GM21786 (cell line): Measurements from ENCODE around the gene KATNAL1.
"Not testable (repeated sequence)": the region's sequence is repeated elsewhere in the genome, so short reads cannot be mapped to it uniquely, and the experiment has no call there.

Source experiments
- ATAC-seq: cut with Tn5 transposase; IDR thresholded peaks from one replicate; pipeline ENCODE4 v1.9.1; 2021; ENCODE audit not compliant: unreplicated experiment

KATNAL1 gene

GRCh38 chr13:30295116-30295515 lies 12.2 kb downstream of the KATNAL1 start:
- ATAC-seq: no peak

DNA sequence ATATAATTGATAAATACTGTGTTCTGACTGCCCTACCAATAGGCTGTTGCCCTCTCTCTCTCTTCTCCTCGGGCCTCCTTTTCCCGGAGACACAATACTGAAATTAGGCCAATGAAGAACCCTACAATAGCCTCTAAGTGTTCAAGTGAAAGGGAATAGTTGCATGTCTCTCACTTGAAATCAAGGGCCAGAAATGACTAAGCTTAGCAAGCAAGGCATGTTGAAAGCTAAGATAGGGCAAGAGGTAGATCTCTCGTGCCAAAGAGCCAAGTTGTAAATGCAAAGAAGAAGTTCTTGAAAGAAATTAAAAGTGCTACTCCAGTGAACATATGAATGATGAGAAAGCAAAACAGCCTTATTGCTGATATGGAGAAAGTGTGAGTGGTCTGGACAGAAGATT lies 13.3 kb downstream of the KATNAL1 start:
- ATAC-seq: no peak

GRCh38 chr13:30292325-30292724 lies 15.0 kb downstream of the KATNAL1 start:
- no peak for ATAC-seq

- no peak for ATAC-seq
Measured at GRCh38 chr13:30290812-30291436, 16.4 kb downstream of the KATNAL1 start.

DNA sequence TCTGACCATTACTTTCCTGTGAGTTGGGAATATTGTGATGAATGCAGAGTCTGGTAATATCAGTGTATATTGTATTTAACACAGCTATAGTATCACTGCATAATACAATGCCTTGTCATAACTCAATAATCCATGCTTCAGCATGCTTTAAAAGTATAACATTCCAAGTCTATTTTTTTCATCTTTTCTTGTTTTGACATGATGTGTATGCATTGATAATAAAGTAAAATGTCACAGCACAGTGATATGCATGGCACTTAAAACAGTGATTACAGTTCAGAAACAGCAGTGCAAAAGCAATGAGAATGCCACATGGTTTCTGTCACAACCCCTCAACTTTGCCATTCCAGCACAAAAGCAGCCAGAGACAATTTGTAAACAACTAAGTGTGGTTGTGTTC lies 17.8 kb downstream of the KATNAL1 start:
- ATAC-seq: no peak

- ATAC-seq: not testable (repeated sequence)
Measured at GRCh38 chr13:30286059-30286458, 21.3 kb downstream of the KATNAL1 start.

DNA sequence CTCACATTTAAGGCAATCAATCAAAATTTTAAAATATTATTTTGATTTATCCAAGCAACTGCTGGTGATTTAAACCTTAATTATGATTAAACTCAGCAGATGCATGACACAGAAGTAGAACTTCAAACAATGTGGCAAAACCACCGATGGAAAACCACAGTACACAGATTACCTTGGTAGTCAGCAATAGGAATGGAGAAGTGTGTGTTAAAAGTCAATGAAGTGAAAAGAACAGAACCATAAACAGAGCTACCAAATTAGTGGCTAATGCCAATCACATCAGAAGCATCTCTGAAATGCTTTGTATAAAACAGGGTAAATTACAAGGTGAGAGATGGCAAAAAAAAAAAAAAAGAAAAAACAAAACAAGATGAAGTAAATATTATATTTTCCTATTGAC lies 31.2 kb downstream of the KATNAL1 start:
- no peak for ATAC-seq

- no peak for ATAC-seq
Measured at GRCh38 chr13:30274083-30274482, 33.3 kb downstream of the KATNAL1 start.

DNA sequence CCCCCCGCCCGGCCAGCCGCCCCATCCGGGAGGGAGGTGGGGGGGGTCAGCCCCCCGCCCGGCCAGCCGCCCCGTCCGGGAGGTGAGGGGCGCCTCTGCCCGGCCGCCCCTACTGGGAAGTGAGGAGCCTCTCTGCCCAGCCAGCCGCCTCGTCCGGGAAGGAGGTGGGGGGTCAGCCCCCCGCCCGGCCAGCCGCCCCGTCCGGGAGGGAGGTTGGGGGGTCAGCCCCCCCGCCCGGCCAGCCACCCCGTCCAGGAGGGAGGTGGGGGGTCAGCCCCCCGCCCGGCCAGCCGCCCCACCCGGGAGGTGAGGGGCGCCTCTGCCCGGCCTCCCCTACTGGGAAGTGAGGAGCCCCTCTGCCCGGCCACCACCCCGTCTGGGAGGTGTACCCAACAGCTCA lies 37.3 kb downstream of the KATNAL1 start:
- ATAC-seq: not testable (repeated sequence)

GRCh38 chr13:30268673-30269072 lies 38.7 kb downstream of the KATNAL1 start:
- no peak for ATAC-seq

DNA sequence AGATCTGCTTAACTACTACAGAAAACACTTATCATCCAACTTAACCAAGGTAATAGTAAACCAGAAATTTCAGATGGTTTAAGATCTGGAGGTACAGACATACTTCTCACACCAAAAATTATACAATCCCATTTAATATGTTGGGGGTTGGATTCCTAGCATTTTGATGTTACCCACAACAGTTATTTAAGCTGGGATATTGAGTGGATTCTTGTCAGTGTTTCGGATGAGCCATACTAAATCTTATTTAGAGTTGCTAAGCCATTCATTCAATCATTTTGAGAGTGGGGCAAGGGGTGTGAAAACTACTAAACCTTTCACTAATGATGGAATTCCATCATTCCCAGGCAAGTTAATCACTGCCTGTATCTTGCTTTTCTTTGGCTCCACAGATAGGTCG lies 40.6 kb downstream of the KATNAL1 start:
- no peak for ATAC-seq

DNA sequence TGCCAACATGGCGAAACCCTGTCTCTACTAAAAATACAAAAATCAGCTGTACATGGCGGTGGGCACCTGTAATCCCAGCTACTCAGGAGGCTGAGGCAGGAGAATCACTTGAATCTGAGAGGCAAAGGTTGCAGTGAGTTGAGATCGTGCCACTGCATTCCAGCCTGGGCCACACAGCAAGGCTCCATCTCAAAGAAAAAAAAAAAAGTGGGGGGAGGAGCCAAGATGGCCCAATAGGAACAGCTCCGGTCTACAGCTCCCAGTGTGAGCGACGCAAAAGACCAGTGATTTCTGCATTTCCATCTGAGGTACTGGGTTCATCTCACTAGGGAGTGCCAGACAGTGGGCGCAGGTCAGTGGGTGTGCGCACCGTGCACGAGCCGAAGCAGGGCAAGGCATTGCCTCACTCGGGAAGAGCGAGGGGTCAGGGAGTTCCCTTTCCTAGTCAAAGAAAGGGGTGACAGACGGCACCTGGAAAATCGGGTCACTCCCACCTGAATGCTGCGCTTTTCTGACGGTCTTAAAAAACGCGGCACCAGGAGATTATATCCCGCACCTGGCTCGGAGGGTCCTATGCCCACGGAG lies 48.1 kb downstream of the KATNAL1 start:
- ATAC-seq: not testable (repeated sequence)

DNA sequence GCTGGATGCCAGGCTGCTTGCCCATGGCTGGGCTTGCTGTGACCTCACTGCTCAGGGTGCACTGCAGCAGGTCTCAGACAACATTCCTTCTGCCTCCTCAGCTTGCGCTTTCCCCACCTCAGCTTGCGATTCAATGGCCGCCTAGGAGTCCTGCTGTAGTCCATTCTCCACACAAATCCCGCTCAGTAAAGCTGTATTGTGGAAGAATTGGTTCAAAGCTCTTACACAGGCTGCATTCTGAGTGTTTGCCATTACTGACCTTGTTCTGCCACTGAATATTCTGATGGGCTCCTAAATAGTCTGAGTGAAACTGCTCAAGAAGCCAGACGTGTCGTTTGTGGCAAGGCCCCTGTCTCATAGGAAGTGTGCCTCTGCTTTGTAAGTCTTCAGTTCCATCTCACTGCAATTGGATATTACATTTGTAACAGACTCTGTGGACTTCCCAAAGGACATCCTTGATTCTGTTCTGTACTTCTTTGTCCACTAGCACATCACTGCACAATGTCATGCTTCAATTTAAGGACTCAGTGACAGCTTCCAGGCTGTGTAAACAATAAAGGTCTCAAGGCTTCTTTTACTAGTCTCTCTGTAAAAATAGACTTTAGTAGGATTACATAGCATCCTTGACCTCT lies 49.8 kb downstream of the KATNAL1 start:
- peak; percentile 50 for ATAC-seq

- ATAC-seq: no peak
Measured at GRCh38 chr13:30256713-30257467, 50.5 kb downstream of the KATNAL1 start.

DNA sequence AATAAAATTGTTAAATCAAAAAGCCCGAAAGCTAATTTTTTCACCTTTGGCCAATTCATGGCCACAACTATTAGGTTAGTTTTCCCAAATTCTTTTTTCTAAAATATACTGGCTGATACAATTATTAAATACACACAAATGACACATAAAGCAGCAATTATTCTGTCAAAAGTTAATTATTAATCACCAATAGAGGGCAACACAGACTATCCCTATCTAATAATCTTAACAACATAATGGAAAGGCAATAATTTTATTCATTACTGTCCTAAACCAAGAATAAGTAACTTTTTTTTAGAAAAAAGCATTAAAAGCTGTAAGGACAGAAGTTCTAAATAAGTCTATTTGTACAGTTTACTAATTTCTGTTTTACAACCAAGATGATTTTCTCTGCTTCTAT lies 51.7 kb downstream of the KATNAL1 start:
- ATAC-seq: no peak

- no peak for ATAC-seq
Measured at GRCh38 chr13:30253830-30254229, 53.5 kb downstream of the KATNAL1 start.

DNA sequence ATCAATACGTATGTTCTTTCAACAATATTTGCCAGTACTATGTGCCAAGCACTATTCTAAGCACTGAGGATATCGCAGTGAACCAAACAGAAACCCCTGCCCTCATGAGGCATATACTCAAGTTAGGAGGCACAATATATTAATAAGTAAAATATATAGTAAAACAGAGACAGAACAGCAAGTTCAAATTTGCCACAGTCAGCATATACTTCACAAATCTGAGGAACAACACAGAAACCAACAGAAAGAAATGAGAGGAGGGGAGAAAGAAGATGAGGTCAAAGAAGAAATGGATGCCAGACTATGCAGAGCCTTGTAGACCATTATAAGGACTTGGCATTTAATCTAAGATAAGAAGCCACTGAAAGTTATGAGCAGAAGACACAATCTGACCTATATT lies 59.9 kb downstream of the KATNAL1 start:
- no peak for ATAC-seq

DNA sequence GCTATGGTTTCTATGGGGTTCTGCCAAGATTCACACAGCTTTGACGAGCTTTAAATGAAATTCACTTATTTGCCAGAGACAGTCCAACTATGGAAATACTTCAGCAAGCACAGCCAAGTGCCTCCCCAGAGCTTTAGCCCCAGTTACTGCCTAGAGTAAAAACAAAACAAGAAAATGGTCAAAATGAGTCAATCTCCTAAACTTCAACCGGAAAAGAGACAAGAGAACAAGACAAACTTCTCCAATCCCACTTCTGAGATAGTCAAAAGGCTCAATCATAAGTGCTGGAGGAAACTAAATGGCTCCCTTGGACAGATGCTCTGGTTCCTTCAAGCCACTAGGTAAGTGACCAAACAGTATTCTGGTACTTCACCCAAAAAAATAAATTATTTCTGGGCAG lies 65.8 kb downstream of the KATNAL1 start:
- peak; percentile 86 for ATAC-seq

DNA sequence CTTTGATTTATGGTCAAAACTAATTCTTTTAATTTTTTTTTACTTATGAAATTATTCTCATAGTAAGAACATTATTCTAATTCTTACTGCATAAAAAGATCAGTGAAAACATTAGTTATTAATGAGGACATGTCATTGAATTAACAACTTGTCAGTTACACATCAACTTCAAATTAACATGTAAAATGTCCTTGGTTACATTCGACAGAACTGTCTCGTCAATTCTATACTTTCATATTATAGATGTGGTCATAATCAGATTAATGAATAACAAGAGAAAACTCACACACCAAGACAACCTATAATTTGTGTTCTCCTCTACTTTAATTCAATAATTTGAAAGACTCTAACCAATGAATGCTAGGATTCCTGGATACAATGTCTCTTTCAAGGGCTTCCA lies 66.7 kb downstream of the KATNAL1 start:
- peak; percentile 47 for ATAC-seq

GRCh38 chr13:30235216-30235615 lies 72.1 kb downstream of the KATNAL1 start:
- ATAC-seq: no peak

- ATAC-seq: no peak
Measured at GRCh38 chr13:30234619-30235162, 72.7 kb downstream of the KATNAL1 start.

DNA sequence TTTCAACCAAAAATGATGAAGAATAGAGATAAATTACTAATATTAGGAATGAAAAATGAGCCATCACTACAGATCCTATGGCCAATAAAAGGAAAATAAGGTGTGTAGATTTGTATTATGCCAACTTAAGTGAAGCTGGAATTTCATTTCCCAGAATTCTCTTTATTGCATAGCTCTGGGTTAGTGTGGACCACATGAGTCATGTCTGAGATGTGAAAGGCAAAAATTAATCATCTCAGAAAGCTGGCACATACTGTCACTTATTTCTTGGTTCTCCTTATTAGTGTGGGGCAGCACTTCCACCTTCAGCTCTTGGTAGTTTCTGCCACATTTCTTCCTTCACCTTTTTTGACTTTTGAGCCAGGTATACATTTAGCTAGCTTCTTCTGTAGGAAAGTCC lies 82.6 kb downstream of the KATNAL1 start:
- ATAC-seq: no peak
